Cerebellar cortex (tissue), 1 donor: Measurements from ENCODE around the gene TAS2R46.
"Not testable (repeated sequence)": the region's sequence is repeated elsewhere in the genome, so short reads cannot be mapped to it uniquely, and the experiment has no call there.

Experiments
- DNase-seq: peaks from one replicate; pipeline ENCODE4 v3.0.0-alpha.2; 2015; ENCODE audit warnings: low spot score

TAS2R46 gene

DNA sequence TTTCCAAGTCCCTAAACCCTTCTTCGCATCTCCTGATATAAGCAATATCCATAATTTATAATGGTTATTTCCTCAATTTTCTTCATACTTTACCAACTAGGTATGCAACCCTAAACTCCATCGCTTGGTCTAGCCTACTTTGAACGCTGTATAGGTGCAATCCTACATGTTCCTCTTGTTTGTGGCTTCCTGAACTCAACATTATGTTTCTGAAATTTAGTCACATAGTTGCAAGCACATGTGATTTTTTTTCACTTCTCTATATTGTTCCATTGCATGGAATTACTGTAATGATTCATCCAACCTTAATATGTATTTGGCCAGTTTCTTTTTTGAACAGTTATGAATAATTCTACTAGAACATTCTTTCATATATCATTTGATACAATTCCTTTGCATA lies 28.1 kb downstream of the TAS2R46 start:
- not testable (repeated sequence) for DNase-seq

DNA sequence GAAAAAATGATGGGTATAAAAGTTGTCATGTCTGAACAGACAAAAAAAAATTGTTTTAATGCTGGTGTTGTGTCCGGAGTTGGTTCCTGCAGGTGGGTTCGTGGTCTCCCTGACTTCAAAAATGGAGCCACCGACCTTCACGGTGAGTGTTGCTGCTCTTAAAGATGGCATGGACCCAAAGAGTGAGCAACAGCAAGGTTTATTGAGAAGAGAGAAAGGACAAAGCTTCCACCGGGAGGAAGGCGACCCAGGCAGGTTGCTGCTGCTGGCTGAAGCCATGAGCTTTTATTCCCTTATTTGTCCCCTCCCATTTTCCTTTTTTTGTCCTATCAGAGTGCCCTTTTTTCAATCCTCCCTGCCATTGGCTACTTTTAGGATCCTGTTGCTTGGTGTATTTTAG lies 30.8 kb downstream of the TAS2R46 start, which contains the start of gene TAS2R31:
TAS2R31 (minus strand) TSS at position 101 of the 400 bp plus-strand sequence; CDS start at position 29, 72 bp downstream.
- no peak for DNase-seq

DNA sequence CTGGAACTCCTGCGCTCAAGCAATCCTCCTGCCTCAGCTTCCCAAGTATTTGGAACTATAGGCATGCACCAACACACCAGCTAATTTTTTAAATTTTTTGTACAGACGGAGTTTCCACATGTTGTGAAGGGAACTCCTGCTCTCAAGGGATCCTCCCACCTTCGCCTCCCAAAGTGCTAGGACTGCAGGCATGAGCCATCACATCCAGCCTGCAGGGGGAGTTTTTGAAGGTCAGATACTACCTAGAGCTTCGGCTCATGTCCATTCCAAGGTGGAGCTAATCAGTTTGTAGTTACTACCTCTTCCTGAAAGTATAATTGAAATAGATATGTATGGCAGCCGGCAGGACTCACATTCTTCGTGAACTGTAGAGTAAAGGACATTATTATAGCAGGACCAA lies 36.0 kb downstream of the TAS2R46 start:
- no peak for DNase-seq

DNA sequence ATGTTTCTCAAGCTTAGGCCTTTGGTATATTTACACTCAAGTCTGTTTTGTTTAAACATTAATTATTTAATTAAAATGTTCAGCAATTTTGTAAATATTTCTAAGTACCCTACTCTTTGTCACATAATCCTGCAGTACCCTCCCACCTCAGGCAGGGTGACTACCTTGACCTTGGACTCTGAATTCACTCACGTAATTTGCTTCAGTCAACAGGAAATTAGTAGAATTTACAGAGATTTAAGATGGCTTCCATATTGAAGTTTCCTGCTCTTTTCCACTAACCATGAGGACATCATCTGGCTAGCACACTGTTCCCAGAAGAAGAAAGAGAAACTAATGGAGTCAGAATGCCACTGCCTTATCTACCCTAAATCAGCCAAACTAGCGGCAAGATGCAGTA lies 38.7 kb downstream of the TAS2R46 start:
- DNase-seq: no peak

DNA sequence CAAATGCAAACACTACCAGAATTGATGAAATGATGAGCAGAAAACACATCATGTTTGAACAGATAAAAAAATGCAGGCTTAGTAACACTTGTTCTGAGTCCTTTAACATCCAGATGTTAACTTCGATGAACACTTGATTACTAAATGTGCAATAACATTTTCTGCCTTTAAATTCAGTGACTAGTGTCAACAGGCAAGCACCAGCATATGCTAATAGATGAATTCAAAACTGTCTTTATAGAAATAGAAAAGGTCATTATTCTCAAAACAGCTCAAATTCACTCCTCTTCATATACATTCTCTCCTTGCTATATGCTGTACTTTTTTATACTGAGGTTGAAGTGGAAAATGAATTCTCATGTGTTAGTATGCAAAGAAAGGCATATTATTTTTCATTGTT lies 39.6 kb downstream of the TAS2R46 start, which contains the start of gene TAS2R19:
TAS2R19 (minus strand) TSS at position 101 of the 400 bp plus-strand sequence; CDS start at position 52, 49 bp downstream.
- DNase-seq: no peak

DNA sequence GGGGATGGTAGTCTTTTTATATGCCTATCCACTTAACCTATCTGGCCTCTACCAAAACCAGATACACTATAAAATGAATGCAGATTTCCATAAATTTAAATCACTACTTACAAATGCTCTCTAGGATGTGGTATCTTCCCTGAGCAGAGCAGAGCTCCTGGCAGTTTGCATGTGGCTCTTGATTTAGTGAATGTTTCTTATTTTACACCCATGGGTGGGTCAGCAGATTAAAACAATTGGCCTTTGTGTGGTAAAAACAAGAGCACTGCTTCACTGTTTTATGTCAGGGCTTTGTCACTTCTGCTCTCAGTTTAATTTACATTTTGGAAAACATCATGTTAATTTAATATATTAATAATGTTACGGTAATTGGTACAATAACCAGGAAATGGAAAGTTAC lies 45.2 kb downstream of the TAS2R46 start:
- DNase-seq: no peak

DNA sequence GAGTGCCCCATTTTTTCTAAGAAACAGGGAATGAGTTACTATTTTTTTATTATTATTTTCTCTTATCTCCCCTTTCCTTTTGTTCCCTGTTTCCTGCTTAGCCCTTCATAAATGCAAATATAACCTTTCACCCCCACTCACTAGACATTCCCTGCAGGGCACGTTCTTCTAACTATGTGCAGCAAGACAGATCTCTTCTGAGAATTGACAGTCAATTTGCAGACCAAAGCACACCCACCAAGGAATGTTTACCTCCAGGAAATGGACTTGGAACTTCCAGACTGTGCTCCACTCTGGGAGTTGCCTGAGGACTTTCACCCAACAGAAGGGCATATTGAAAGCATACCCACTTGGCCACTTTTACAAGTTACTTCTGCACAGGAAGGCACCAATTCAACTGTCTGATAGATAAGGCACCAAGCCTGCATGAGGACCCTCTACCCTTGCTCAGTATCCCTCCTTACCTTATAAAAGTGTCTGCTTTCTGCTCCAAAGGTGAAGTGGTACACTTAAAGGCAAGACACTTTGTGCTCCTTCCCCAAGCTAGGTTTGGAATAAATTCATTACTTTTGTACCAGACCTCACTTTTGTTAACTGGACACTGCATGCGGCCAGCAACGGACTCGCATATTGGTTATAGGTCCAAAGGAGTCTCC lies 46.2 kb downstream of the TAS2R46 start:
- DNase-seq: no peak

DNA sequence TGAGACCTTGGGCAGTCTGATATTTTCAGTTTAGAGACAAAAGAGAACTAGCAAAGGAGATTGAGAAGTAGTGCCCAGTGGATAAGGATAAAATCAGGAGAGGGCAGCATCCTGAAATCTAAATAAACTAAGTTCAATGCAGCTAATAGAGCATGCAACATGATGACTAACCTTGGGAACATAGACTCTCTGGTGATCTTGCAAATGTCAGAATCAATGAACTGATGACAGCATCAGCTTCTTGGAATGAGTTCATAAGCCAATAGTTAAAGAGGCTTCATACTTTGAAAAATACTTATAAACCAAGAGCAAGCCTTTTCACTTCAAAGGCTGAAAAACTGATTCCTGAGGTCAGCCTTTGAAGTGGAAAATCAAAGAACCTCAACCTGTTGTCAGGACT lies 47.9 kb downstream of the TAS2R46 start:
- DNase-seq: no peak
